K562 (cell line): ENCODE results near the gene CCNYL1. TPM values are rescaled to one million over a fixed set of nuclear protein-coding genes. Genes with fewer than 3 reads are reported as not detected.

Source experiments
- ATAC-seq: fragments of 200-7000 bp; cut with Tn5 transposase; 3 replicates; pipeline ENCODE4 v1.9.1; 2020; ENCODE audit warnings: moderate library complexity
- BruUV-seq: library from RNA; stranded (reverse); fragments of 400-500 nt; replicated peaks from 2 replicates; lab custom pipeline; 2021; lab: Mats Ljungman, UMichigan
- CTCF ChIA-PET: fragments of 300-600 bp; formaldehyde crosslinking; extraction: SDS; loops from one replicate; lab custom pipeline; 2021; ENCODE audit warnings: low intra/inter-chr PET ratio; lab: Yijun Ruan, JAX
- POLR2A ChIA-PET: fragments of 300-600, 350-650 bp; sonication (Branson Sonifier 250); formaldehyde crosslinking; extraction: SDS; loops from one replicate; lab custom pipeline; 2021; ENCODE audit warnings: antibody characterized with exemption, inconsistent platforms; lab: Yijun Ruan, JAX
- DNase-seq, 4 experiments: peaks; one replicate each; pipeline versions ENCODE4 v3.0.0 to v3.0.0-alpha.2; 2011 to 2018; ENCODE audit warnings: low spot score in 3 of 4, mixed read lengths in 3 of 4; ENCODE audit errors: extremely low read depth in 1 of 4
- FAIRE-seq: peaks from 2 replicates; lab custom pipeline; 2011; peaks lifted over from hg19 to GRCh38; lab: Jason Lieb, UNC
- H2AFZ ChIP-seq: 2 replicates; pipeline ENCODE4 v1.6.0; 2011; ENCODE audit warnings: low read depth, low read length, control low read depth, inconsistent platforms
- H3K27ac ChIP-seq: fragments of 200-600 bp; 3 replicates; pipeline ENCODE4 v1.8.0; 2011; ENCODE audit warnings: low read depth, mild to moderate bottlenecking, control low read depth, inconsistent platforms, low read length, moderate library complexity, mixed read lengths; ENCODE audit errors: extremely low read depth
- H3K27me3 ChIP-seq, 2 experiments: fragments of 300-600 bp in 1 of 2; 2 replicates in 1 of 2; 3 replicates in 1 of 2; pipeline versions ENCODE4 v1.6.0 to v1.8.0; 2011; ENCODE audit warnings: inconsistent platforms in 2 of 2, low read length in 2 of 2, mild to moderate bottlenecking in 1 of 2, mixed read lengths in 1 of 2, moderate library complexity in 1 of 2; ENCODE audit not compliant: control insufficient read depth in 2 of 2, insufficient read depth in 2 of 2
- H3K36me3 ChIP-seq: fragments of 300-600 bp; 3 replicates; pipeline ENCODE4 v1.8.0; 2011; ENCODE audit warnings: mild to moderate bottlenecking, low read length, inconsistent platforms; ENCODE audit not compliant: control insufficient read depth, insufficient read depth
- H3K4me1 ChIP-seq, 2 experiments: fragments of 200-600 bp in 1 of 2; replicated peaks in 1 of 2; 2 replicates in 1 of 2; 3 replicates in 1 of 2; pipeline versions ENCODE4 v1.5.1 to v1.8.0; 2011; ENCODE audit warnings: inconsistent platforms in 2 of 2, low read length in 2 of 2, mild to moderate bottlenecking in 1 of 2, mixed read lengths in 1 of 2, moderate library complexity in 1 of 2; ENCODE audit not compliant: control insufficient read depth in 2 of 2, insufficient read depth in 2 of 2
- H3K4me2 ChIP-seq: 2 replicates; pipeline ENCODE4 v1.6.1; 2011; ENCODE audit warnings: low read length, control low read depth, inconsistent platforms, mixed read lengths; ENCODE audit not compliant: insufficient read depth
- H3K4me3 ChIP-seq: fragments of 200-600 bp; sonication (generic), shearing (Covaris generic); 2 replicates; pipeline ENCODE4 v1.5.1; 2016; ENCODE audit warnings: control low read depth, inconsistent platforms
- H3K79me2 ChIP-seq: fragments of 200-600 bp; 3 replicates; pipeline ENCODE4 v1.8.0; 2011; ENCODE audit warnings: low read length, inconsistent platforms; ENCODE audit not compliant: control insufficient read depth, insufficient read depth
- H3K9ac ChIP-seq, 2 experiments: 2 replicates each; pipeline versions ENCODE4 v1.6.0 to v1.6.1; 2011; ENCODE audit warnings: low read depth in 2 of 2, low read length in 2 of 2, control low read depth in 1 of 2, inconsistent platforms in 1 of 2, mild to moderate bottlenecking in 1 of 2, mixed read lengths in 1 of 2; ENCODE audit not compliant: insufficient read depth in 1 of 2
- H3K9me1 ChIP-seq: one replicate; pipeline ENCODE4 v1.6.0; 2011; ENCODE audit warnings: inconsistent platforms, mild to moderate bottlenecking, low read length, moderate library complexity; ENCODE audit not compliant: control insufficient read depth, insufficient read depth
- H3K9me3 ChIP-seq: replicated peaks from 2 replicates; pipeline ENCODE4 v1.5.1; 2011; ENCODE audit warnings: low read depth, low read length, inconsistent platforms; ENCODE audit not compliant: control insufficient read depth, insufficient read depth
- H4K20me1 ChIP-seq: replicated peaks from 2 replicates; pipeline ENCODE4 v1.6.1; 2011; ENCODE audit warnings: low read length, inconsistent platforms, mixed read lengths; ENCODE audit not compliant: control insufficient read depth, insufficient read depth
- CBX2 ChIP-seq: fragments of 200-600 bp; sonication (generic); IDR thresholded peaks from one replicate; pipeline ENCODE4 v1.6.1; 2012; ENCODE audit warnings: mild to moderate bottlenecking, low read length, inconsistent platforms; ENCODE audit not compliant: insufficient read depth, poor library complexity, severe bottlenecking
- E2F4 ChIP-seq: sonication (generic); formaldehyde crosslinking; IDR thresholded peaks from 2 replicates; pipeline ENCODE4 v1.8.0; 2022; ENCODE audit warnings: mild to moderate bottlenecking, low read depth, missing genetic modification reagents
- ZNF384 ChIP-seq: IDR thresholded peaks from 2 replicates; pipeline ENCODE4 v1.6.1; 2012; ENCODE audit warnings: low read depth, low read length, improper control_type of control experiment
- ZSCAN32 ChIP-seq: fragments of 450-650 bp; formaldehyde crosslinking; IDR thresholded peaks from 2 replicates; pipeline ENCODE4 v1.4.0; 2020; ENCODE audit warnings: mild to moderate bottlenecking, moderate library complexity
- WGBS: fragments of 100-300 bp; shearing (Covaris generic); methylation state at CpG from one replicate; pipeline ENCODE4 v1.1.6; 2016; ENCODE audit warnings: low coverage, mixed read lengths; ENCODE audit not compliant: insufficient coverage; ENCODE audit errors: missing lambda C conversion rate; 5-methylcytosine and 5-hydroxymethylcytosine counted together
- in situ Hi-C: fragments of 300-500 bp; cut with MboI; formaldehyde crosslinking; loops from 4 replicates; pipeline ENCODE4 v1.15.0; 2018; ENCODE audit warnings: inconsistent platforms, mixed read lengths
- intact Hi-C: fragments of 100-400 bp; cut with micrococcal nuclease; formaldehyde crosslinking; loops from 2 replicates; pipeline ENCODE4 v1.14.2; 2022
- polyA plus RNA-seq, 8 experiments: library from polyadenylated mRNA; depleted of rRNA in 4 of 8; stranded (reverse) in 5 of 8; unstranded in 3 of 8; fragments of >200 nt; fragmentation: Nextera tagmentation in 2 of 8; fragmentation: Illumina TruSeq in 1 of 8; extraction: Ambion mirVana in 2 of 8; extraction: Trizol in 1 of 8; gene quantifications; 2 replicates each; pipeline versions ENCODE4 v1.2.1 to v1.2.3, GENCODE V29; 2011 to 2014; ENCODE audit warnings: inconsistent platforms in 1 of 8, missing spikeins in 1 of 8
- total RNA-seq, 7 experiments: library from RNA; depleted of rRNA in 6 of 7; stranded (reverse); fragments of >200 nt in 6 of 7; fragmentation: Illumina TruSeq in 2 of 7; extraction: Trizol in 2 of 7; gene quantifications; 2 replicates each; pipeline versions ENCODE4 v1.2.1 to v1.2.3, GENCODE V29; 2011 to 2021; ENCODE audit warnings: low replicate concordance in 1 of 7
- TF ChIP-seq, protein P1 (sequence below): fragments of 450-650 bp; IDR thresholded peaks from 2 replicates; pipeline ENCODE4 v1.6.1; 2016
- TF ChIP-seq, protein P2 (sequence below): IDR thresholded peaks from 2 replicates; pipeline ENCODE4 v1.6.1; 2016; ENCODE audit warnings: missing genetic modification characterization, missing compliant biosample characterization

The CCNYL1 gene
- total and polyA plus RNA-seq, 9 of the 15 experiments (the other 6 are each of a cell fraction or from before 2014, with no cell fraction given) = 1.9 to 7.5 (median 4.7) TPM

DNA sequence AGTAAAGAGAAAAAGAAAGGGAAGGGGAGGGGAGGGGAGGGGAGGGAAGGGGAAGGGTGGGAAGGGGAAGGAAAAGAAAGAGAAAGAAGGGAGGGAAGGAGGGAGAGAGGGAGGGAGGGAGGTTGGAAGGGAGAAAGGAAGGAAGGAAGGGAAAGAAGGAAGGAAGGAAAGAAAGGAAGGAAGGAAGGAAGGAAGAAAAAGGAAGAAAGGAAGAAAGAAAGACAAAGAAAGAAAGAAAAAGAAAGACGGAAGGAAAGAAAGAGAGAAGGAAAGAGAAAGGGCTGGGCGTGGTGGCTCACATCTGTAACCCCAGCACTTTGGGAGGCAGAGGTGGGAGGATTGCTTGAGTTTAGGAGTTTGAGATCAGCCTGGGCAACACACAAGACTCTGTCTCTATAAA, 24.6 kb upstream of the CCNYL1 start:
- no peaks in the 10 kb centered on the region for H3K27me3 ChIP-seq

DNA sequence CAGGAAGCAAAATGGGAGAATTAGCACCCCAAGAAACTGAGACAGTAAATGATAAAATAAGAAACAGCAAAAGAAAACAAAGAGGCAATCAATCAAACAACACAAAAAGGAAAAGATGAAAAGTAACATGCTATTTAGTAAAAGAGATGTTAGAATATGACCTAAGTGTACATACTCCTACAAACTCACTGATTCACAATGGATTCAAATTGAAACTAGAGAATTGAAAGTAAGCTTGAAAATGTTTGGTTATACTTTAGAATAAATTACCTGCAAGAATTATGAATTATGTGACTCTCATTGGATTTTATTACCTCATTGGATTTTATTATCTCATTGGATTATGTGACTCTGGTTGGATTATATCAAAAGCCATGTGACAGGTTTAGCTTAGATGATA, 22.8 kb upstream of the CCNYL1 start:
- POLR2A ChIA-PET = interaction anchor here (0.8 kb wide), 1 partner anchor 17 kb away, joined by 3 read pairs; no protein-coding TSS in a partner anchor
- H3K27ac ChIP-seq = no peak overlapping the region
- intact Hi-C loops (no loop called here), in situ Hi-C loops (no loop called here)
- no peaks in the 10 kb centered on the region for H3K9me1 ChIP-seq
- no TSS peak for BruUV-seq
- no peaks in the 10 kb centered on the region for H3K79me2 ChIP-seq
- CTCF ChIA-PET = no interaction called here
- no peaks in the 10 kb centered on the region for H3K36me3 ChIP-seq
- no peaks in the 10 kb centered on the region for H4K20me1 ChIP-seq
- H3K27me3 ChIP-seq = no peaks in the 10 kb centered on the region
- no peak overlapping the region for H3K4me3 ChIP-seq
- no peak overlapping the region for H3K4me2 ChIP-seq
- H3K4me1 ChIP-seq = no peaks in the 10 kb centered on the region; a peak in 2 of 5 replicates
- no peak for DNase-seq
- H3K9ac ChIP-seq = no peak overlapping the region
- peak overlapping the region; percentile 39 for H2AFZ ChIP-seq
- no peak for ATAC-seq
- H3K9me3 ChIP-seq = no peaks in the 10 kb centered on the region
- FAIRE-seq = no peak
- TF ChIP-seq E2F4 (CRISPR knock-in tag) (no peak), ZNF384 (no peak), CBX2 (no peak)
- TF ChIP-seq, protein P1, sequence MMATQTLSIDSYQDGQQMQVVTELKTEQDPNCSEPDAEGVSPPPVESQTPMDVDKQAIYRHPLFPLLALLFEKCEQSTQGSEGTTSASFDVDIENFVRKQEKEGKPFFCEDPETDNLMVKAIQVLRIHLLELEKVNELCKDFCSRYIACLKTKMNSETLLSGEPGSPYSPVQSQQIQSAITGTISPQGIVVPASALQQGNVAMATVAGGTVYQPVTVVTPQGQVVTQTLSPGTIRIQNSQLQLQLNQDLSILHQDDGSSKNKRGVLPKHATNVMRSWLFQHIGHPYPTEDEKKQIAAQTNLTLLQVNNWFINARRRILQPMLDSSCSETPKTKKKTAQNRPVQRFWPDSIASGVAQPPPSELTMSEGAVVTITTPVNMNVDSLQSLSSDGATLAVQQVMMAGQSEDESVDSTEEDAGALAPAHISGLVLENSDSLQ = 0 out of 2 replicates have a peak, but pooled peaks have one; percentile 6

More for the DNA sequence above, 24.6 kb upstream of the CCNYL1 start:
- Histone ChIP-seq H3K79me2 (no peaks in the 10 kb centered on the region), H3K4me2 (no peak overlapping the region), H3K4me1 (no peaks in the 10 kb centered on the region; a peak in 1 of 5 replicates), H3K27ac (no peak overlapping the region), H3K9me1 (no peaks in the 10 kb centered on the region), H3K4me3 (no peak overlapping the region), H4K20me1 (no peaks in the 10 kb centered on the region), H2AFZ (0 out of 2 replicates have a peak overlapping the region, but pooled peaks have one; percentile 32), H3K9me3 (no peaks in the 10 kb centered on the region), H3K9ac (no peak overlapping the region), H3K36me3 (no peaks in the 10 kb centered on the region)
- no peak for TF ChIP-seq ZSCAN32
- TF ChIP-seq, protein P2, sequence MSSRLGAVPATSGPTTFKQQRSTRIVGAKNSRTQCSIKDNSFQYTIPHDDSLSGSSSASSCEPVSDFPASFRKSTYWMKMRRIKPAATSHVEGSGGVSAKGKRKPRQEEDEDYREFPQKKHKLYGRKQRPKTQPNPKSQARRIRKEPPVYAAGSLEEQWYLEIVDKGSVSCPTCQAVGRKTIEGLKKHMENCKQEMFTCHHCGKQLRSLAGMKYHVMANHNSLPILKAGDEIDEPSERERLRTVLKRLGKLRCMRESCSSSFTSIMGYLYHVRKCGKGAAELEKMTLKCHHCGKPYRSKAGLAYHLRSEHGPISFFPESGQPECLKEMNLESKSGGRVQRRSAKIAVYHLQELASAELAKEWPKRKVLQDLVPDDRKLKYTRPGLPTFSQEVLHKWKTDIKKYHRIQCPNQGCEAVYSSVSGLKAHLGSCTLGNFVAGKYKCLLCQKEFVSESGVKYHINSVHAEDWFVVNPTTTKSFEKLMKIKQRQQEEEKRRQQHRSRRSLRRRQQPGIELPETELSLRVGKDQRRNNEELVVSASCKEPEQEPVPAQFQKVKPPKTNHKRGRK (tag) = peak; percentile 71
- DNase-seq = no peak
- no peak for ATAC-seq
- BruUV-seq = no TSS peak
- intact Hi-C loops = no loop called here
- in situ Hi-C loops = no loop called here
- WGBS = no CpG with 5 or more reads among the region's 2 CpGs
- ChIA-PET POLR2A (no interaction called here), CTCF (no interaction called here)
- no peak for FAIRE-seq
